GM21529 (cell line): ENCODE results near the gene PYGM.

Source experiments
- ATAC-seq: cut with Tn5 transposase; IDR thresholded peaks from one replicate; pipeline ENCODE4 v1.9.1; 2021; ENCODE audit not compliant: unreplicated experiment

PYGM gene

GRCh38 chr11:64769283-64769682 lies 9.5 kb upstream of the PYGM start:
- no peak for ATAC-seq

- ATAC-seq = no peak
Measured at GRCh38 chr11:64768300-64768694, 8.5 kb upstream of the PYGM start.

- ATAC-seq = no peak
Measured at GRCh38 chr11:64767344-64768299, 7.8 kb upstream of the PYGM start.

- no peak for ATAC-seq
Measured at GRCh38 chr11:64766881-64767280, 7.1 kb upstream of the PYGM start.

GRCh38 chr11:64765851-64766665 lies 6.3 kb upstream of the PYGM start:
- ATAC-seq = no peak

GRCh38 chr11:64765291-64765850 lies 5.6 kb upstream of the PYGM start:
- no peak for ATAC-seq

GRCh38 chr11:64764753-64765152 lies 5.0 kb upstream of the PYGM start:
- ATAC-seq = no peak

GRCh38 chr11:64764040-64764611 lies 4.4 kb upstream of the PYGM start:
- no peak for ATAC-seq

- ATAC-seq = no peak
Measured at GRCh38 chr11:64763526-64764039, 3.8 kb upstream of the PYGM start.

GRCh38 chr11:64762674-64763525 lies 3.1 kb upstream of the PYGM start:
- no peak for ATAC-seq

GRCh38 chr11:64762277-64762673 lies 2.5 kb upstream of the PYGM start:
- no peak for ATAC-seq

GRCh38 chr11:64760759-64761420 lies 1.1 kb upstream of the PYGM start:
- ATAC-seq = no peak

- ATAC-seq = no peak
Measured at GRCh38 chr11:64759131-64759721, 548 bp downstream of the PYGM start.

- no peak for ATAC-seq
Measured at GRCh38 chr11:64758330-64759079, 1.3 kb downstream of the PYGM start.

- ATAC-seq = no peak
Measured at GRCh38 chr11:64757549-64758329, 2.0 kb downstream of the PYGM start.

- no peak for ATAC-seq
Measured at GRCh38 chr11:64755681-64756361, 4.0 kb downstream of the PYGM start.
